Stromal cell of bone marrow (primary cell): ENCODE measurements around the gene AMOTL1.
"Not testable (repeated sequence)": the region's sequence is repeated elsewhere in the genome, so short reads cannot be mapped to it uniquely, and the experiment has no call there.

ENCODE experiments used
- DNase-seq: peaks from one replicate; pipeline ENCODE4 v3.0.0-alpha.2; 2012; ENCODE audit warnings: low read depth

AMOTL1 gene

GRCh38 chr11:94771390-94771789 lies 3.2 kb downstream of the AMOTL1 start:
- no peak for DNase-seq

- no peak for DNase-seq
These were observed 3.8 kb downstream of the AMOTL1 start for GRCh38 chr11:94771951-94772350.

GRCh38 chr11:94773842-94774241 lies 5.7 kb downstream of the AMOTL1 start:
- DNase-seq: no peak

GRCh38 chr11:94774345-94774744 lies 6.2 kb downstream of the AMOTL1 start:
- no peak for DNase-seq

GRCh38 chr11:94775567-94776327 lies 7.6 kb downstream of the AMOTL1 start:
- DNase-seq: no peak

- DNase-seq: no peak
These were observed 8.5 kb downstream of the AMOTL1 start for GRCh38 chr11:94776351-94777321.

- DNase-seq: no peak
These were observed 12.3 kb downstream of the AMOTL1 start for GRCh38 chr11:94780432-94780831.

GRCh38 chr11:94781837-94782236 lies 13.7 kb downstream of the AMOTL1 start:
- DNase-seq: no peak

- no peak for DNase-seq
These were observed 14.3 kb downstream of the AMOTL1 start for GRCh38 chr11:94782446-94782845.

- DNase-seq: no peak
These were observed 16.7 kb downstream of the AMOTL1 start for GRCh38 chr11:94784884-94785283.

- DNase-seq: no peak
These were observed 17.4 kb downstream of the AMOTL1 start for GRCh38 chr11:94785509-94785908.

- no peak for DNase-seq
These were observed 18.3 kb downstream of the AMOTL1 start for GRCh38 chr11:94786264-94787126.

GRCh38 chr11:94787801-94788200 lies 19.6 kb downstream of the AMOTL1 start:
- DNase-seq: no peak

- no peak for DNase-seq
These were observed 20.2 kb downstream of the AMOTL1 start for GRCh38 chr11:94788396-94788795.

GRCh38 chr11:94790197-94790596 lies 22.0 kb downstream of the AMOTL1 start:
- no peak for DNase-seq

GRCh38 chr11:94790661-94791180 lies 22.6 kb downstream of the AMOTL1 start:
- no peak for DNase-seq

GRCh38 chr11:94791216-94791889 lies 23.2 kb downstream of the AMOTL1 start:
- DNase-seq: no peak

- not testable (repeated sequence) for DNase-seq
These were observed 23.8 kb downstream of the AMOTL1 start for GRCh38 chr11:94791942-94792341.

GRCh38 chr11:94792451-94792850 lies 24.3 kb downstream of the AMOTL1 start:
- no peak for DNase-seq

- no peak for DNase-seq
These were observed 24.8 kb downstream of the AMOTL1 start for GRCh38 chr11:94793002-94793401.

GRCh38 chr11:94793822-94794221 lies 25.7 kb downstream of the AMOTL1 start:
- no peak for DNase-seq
